Measurements from ENCODE around the gene KCNN3.

- TF ChIP-seq CTCF (IDR thresholded peaks at IDR 0.05; ENCODE audit: control extremely low read depth in 1 of 3, insufficient read depth in 1 of 3, low read depth in 1 of 3, low read length in 3 of 3), result no peak
- TF ChIP-seq TAF1 (IDR thresholded peaks at IDR 0.05; ENCODE audit: low read depth, low read length), result no peak
- TF ChIP-seq USF2 (IDR thresholded peaks at IDR 0.05; ENCODE audit: low read length), result no peak
- no peak for TF ChIP-seq NANOG (IDR thresholded peaks at IDR 0.05; ENCODE audit: insufficient read depth, low read depth, low read length, poor library complexity, severe bottlenecking)
- TF ChIP-seq KDM1A (IDR thresholded peaks at IDR 0.05; ENCODE audit: borderline replicate concordance, low read length), result no peak
- TF ChIP-seq JUN (IDR thresholded peaks at IDR 0.05; ENCODE audit: low read depth, low read length), result no peak
- TF ChIP-seq POLR2A (IDR thresholded peaks at IDR 0.05; ENCODE audit: control extremely low read depth in 1 of 2, low read depth in 2 of 2, low read length in 2 of 2), result no peak
- no peak for TF ChIP-seq MAX (IDR thresholded peaks at IDR 0.05)
- TF ChIP-seq RAD21 (IDR thresholded peaks at IDR 0.05 in 1 of 2, conservative IDR thresholded peaks at IDR 0.05 in 1 of 2; ENCODE audit: low read depth in 2 of 2, low read length in 2 of 2), result no peak
- TF ChIP-seq EP300 (IDR thresholded peaks at IDR 0.05; ENCODE audit: borderline replicate concordance in 1 of 2, low read depth in 2 of 2, low read length in 2 of 2), result no peak
- TF ChIP-seq POLR2AphosphoS5 (IDR thresholded peaks at IDR 0.05; ENCODE audit: low read depth, low read length), result no peak
- no peak for TF ChIP-seq TEAD4 (IDR thresholded peaks at IDR 0.05; ENCODE audit: low read depth, low read length)
- no peak for TF ChIP-seq CHD2 (IDR thresholded peaks at IDR 0.05; ENCODE audit: low read length)
- TF ChIP-seq CREB1 (IDR thresholded peaks at IDR 0.05), result no peak
Measured at GRCh38 chr1:154696456-154696855, 173.6 kb downstream of the KCNN3 start.
